NK-92 (cell line): ENCODE data around the gene TRIM22.
"Not testable (repeated sequence)": the region's sequence is repeated elsewhere in the genome, so short reads cannot be mapped to it uniquely, and the experiment has no call there.

Experiments
- DNase-seq: peaks from one replicate; lab custom pipeline; 2025; ENCODE audit not compliant: unreplicated experiment; lab: John Stamatoyannopoulos, UW

Gene TRIM22

DNA sequence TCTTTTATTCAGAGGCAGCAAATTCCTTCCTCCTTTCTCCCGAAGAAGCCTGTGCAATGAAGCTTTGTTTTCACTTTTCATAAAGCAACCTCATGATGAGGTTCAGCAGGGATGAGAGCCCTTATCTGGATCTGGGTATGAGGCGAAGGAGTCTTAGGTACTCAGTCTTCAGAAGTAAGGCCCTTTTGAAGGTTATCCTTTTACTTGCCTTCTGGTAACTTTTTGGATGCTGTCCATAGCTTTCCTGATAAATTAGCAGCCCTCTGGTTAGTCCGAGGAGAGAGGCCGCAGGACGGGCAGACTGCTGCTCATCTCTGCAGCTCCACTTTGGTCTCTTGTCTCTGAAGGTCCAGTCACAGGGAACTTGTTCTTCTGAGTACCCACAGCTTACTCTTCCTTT, 1.1 kb downstream of the TRIM22 start:
- DNase-seq = no peak

DNA sequence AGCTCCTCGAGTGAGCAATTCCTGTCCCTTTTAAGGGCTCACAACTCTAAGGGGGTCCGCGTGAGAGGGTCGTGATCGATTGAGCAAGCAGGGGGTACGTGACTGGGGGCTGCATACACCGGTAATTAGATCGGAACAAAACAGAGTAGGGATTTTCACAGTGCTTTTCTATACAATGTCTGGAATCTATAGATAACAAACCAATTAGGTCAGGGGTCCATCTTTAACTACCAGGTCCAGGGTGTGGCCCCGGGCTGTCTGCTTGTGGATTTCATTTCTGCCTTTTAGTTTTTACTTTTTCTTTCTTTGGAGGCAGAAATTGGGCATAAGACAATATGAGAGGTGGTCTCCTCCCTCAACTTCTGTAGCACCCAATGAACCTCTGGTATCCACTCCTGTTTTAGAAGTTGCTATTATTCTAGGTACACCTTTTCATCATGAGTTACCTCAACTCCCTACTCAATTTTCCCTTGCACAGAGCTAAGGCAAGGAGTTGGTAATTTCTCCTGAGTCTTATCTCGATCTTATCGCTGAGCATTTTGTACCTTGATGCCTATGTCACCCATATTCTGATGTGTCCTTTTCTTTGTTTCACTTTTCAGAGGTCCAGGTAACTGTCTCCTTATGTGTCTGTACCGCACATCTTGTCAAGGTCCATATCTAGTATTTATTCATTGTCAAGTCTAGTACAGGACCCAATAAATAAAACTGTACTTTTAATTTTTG, 1.8 kb downstream of the TRIM22 start:
- DNase-seq = not testable (repeated sequence)

DNA sequence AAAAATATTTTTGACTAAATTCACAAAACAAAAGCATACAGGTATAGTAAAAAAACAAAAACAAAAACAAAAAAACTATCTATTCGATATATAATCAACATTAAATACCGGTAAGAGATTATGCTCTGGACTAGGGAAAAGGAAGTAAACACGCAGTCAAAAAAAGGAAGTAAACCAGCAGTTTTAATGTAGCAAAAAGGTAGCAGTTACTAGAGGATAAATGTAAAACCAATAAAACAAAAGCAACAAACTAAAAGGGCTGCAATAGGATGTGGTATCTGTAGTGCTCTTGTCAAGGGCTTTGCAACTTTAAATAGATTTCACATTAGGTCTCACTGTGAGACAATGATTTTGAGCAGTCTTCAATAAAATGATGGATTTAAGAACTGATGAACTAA, 2.4 kb downstream of the TRIM22 start:
- no peak for DNase-seq

DNA sequence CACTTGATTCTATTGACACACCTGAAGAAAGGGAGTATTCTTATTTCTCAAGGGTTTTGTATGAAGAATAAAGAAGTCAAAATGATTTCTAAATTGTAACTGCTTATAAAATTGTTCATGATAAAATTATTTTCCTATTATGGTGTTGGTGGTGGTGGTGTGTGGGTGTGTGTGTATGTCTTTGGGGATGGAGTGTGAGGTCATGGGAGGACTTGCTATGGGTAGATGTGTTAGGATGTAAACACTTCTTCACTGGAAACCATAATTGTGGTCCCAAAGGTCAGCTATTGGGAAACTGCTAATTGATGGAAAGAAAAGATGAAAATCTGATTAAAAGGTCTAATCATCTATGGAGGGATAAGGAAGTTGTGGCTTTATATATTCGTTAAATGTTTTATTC, 5.1 kb downstream of the TRIM22 start:
- DNase-seq = no peak

DNA sequence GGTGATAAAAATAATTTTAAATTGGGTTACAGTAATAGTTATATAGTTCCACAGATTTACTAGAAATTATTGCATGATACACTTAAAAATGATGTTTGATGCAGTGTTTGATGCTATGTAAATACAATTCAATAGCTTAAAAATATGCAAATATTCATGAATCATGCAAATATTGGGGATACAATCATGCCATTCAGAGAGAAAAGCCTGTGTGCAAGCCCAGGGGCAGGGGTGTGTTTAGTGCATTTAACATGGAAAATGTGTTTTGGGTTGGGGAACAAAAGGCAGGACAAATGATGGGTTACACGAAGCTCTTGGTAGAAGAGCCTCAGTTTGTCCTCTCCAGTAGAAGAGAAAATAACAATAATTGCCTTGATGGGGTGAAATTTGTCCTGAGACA, 6.0 kb downstream of the TRIM22 start:
- DNase-seq = no peak

DNA sequence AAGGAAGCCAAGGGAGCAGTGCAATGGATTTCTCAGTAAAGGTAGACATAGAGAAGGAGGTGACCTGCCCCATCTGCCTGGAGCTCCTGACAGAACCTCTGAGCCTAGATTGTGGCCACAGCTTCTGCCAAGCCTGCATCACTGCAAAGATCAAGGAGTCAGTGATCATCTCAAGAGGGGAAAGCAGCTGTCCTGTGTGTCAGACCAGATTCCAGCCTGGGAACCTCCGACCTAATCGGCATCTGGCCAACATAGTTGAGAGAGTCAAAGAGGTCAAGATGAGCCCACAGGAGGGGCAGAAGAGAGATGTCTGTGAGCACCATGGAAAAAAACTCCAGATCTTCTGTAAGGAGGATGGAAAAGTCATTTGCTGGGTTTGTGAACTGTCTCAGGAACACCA, 6.6 kb downstream of the TRIM22 start:
- DNase-seq = no peak

DNA sequence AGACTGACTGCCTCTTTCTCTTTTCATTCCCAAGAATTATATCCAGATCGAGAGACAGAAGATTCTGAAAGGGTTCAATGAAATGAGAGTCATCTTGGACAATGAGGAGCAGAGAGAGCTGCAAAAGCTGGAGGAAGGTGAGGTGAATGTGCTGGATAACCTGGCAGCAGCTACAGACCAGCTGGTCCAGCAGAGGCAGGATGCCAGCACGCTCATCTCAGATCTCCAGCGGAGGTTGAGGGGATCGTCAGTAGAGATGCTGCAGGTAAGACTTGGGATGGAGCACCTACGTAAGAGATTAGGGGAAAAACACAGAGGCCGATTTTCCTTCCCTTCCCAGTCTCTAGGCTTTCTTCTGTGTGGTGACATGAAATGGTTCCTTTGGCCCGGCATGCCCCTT, 8.7 kb downstream of the TRIM22 start:
- no peak for DNase-seq

DNA sequence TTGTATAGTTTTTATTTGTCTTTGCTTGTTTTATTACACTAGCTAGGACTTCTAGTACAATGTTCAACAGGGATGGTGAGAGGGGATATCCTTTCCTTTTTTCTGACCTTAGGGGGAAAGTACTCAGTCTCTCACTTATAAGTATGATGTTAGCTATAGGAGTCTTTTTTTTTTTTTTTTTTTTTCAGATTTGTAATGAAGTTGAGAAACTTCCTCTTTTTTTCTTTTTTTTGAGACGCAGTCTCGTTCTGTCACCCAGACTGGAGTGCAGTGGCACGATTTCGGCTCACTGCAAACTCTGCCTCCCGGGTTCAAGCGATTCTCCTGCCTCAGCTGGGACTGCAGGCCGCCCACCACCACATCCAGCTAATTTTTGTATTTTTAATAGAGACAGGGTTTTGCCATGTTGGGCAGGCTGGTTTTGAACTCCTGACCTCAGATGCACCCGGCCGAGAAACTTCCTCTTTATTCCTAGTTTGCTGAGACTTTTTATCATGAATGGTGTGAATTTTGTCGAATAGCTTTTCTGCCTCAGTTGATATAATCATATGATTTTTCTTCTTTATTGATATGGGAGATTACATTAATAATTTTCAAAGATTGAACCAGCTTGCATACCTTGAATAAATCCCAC, 10.9 kb downstream of the TRIM22 start:
- no peak for DNase-seq

DNA sequence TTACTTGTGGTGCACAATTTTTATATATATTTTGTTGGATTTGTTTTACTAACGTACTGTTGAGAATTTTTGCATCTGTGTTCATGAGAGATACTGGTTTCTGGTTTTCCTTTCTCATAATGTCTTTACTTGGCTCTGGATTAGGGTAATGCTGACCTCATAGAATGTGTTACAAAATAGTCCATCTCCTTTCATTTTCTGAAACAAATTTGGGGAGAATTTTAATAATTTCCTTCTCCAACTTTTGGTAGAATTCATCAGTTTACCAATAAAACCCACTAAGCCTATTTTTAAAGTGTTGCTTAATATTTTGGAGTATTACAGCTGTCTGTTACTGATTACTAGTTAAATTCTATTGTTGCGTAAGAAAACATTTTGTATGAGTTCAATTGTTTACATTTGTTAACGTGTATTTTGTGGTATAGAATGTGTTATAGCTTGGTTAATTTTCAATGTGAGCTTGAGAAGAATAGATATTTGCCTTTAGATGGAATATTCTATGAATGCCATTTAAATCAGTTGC, 11.5 kb downstream of the TRIM22 start:
- no peak for DNase-seq

DNA sequence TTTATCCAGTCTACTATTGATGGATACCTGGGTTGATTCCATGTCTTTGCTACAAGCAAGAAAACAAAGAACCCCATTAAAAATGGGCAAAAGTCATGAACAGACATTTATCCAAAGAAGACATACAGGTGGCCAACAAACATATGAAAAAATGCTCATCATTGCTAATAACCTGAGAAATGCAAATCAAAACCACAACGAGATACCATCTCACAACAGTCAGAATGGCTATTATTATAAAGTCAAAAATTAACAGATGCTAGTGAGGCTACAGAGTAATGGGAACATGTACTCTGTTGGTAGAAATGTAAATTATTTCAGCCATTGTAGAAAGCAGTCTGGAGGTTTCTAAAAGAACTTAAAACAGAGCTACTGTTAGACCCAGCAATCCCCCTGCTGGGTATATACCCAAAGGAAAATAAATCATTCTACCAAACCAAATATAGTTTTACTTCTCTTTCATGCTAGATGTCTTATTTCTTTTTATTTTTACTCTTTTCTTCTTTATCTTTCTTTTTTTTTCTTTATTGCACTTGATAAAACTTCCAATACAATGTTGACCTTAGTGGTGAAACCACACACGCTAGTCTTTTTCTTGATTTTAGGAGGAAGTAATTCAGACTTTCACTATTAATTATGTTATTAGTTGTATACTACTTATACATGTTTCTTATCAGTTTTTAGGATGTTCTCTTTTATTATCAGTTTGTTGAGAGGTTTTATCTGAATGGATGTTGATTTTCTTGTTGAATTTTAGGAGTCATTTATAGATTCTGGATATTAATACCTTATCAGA, 14.3 kb downstream of the TRIM22 start:
- no peak for DNase-seq

DNA sequence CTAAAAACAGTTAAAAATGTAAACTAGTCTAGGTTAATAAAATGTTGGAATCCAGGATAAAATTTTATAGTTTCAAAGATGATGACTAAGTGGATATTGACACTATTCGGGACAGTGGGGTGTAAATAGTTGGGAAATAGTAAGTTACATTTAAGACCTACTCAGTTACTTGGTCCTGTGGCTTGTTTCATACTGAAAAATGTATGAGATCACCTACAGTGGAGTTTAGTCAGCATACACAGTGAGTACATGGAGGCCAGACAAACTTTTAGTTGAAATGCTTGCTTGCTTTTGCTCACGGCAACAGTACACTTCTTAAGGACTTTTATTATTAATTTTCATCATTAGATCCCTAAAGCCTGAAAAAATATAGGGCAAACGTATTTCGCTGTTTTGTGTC, 16.1 kb downstream of the TRIM22 start:
- DNase-seq = no peak

DNA sequence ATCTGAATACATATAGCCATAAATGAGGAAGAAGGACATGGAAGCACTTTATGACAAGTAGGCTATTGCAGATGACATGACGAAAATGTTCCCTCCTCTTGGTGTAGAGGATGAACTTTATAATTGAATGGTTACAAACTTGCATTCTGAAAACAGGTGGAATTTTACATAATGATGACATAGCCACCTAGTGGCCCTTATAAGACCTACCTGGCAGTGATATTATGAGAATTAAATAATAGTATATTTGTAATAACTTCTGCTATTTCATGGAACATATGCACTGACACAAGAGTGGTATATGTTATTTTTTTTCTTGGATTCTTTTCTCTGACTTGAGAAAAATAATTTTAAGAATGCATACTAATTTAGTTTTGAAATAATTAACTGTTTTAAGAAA, 22.9 kb downstream of the TRIM22 start:
- DNase-seq = no peak

DNA sequence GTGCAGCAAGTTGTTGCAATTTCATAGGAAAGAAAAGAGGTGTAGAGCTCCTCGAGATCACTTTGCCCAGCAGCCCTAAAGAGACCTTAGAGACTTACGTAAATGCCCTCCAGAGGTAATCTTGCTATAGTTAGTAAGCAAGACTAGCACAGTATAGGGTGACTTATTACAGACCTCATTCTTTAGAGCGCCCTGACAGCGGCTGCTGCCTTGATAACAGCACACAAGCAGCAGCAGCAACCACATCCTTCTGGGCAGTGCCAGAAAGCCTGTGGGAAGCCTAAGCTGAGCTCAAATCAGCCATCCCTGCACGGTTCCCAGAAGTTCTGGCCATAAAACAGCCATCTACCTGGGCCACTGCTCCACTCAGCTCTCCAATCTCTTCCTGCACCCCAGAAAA, 24.1 kb downstream of the TRIM22 start:
- DNase-seq = no peak

DNA sequence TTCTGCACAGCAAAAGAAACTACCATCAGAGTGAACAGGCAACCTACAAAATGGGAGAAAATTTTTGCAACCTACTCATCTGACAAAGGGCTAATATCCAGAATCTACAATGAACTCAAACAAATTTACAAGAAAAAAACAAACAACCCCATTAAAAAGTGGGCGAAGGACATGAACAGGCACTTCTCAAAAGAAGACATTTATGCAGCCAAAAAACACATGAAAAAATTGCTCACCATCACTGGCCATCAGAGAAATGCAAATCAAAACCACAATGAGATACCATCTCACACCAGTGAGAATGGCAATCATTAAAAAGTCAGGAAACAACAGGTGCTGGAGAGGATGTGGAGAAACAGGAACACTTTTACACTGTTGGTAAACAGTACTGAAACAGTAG, 26.9 kb downstream of the TRIM22 start:
- not testable (repeated sequence) for DNase-seq

DNA sequence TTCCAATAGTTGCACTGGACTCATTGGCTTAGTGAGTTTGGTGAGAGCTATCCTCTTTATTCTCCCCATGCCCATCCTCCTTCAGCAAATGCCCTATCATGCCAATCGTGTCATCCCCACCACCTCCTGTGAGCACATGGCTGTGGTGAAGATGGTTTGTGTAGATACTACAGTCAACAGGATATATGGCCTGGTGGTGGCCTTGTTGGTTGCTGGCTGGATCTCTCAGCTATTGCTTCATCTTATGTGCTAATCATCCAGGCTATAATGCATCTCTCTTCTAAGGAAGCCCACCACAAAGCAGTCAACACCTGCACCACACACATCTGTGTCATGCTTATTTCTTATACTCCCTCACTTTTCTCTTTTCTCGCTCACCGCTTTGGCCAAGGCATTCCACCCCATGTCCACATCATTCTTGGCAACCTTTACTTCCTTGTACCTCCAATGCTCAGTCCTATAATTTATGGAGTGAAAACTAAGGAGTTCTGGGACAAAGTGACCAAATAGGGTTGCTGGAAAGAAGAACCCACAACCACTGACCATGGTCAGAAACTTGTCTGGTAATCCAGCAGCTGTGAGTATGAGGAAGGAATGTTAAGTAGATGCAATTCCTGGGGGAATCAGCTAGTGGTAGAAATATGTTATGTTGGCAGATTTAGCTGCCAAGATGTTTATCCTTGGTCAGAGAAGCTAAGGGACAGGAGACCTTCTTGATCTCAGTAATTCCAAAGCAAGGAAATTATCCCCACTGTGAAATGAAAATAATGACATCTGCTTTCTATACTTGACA, 30.3 kb downstream of the TRIM22 start:
- DNase-seq = no peak

DNA sequence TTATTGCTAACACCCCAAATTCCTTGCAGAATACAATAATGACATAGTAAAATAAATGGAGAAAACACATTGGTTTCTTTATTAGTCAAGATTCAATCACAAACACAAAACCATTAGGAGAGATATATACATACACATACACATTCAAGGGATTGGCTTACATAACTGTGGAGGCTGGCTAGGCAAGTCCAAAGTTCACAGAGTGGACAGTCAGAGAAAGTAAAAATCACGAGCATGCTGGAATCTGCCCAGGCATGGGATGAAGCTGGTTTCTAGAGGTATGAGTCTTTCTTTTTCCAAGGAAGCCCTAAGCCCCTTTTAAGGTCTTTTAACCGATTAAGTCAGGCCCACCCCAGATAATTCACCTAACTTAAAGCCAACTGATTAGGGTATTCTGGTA, 33.0 kb downstream of the TRIM22 start:
- DNase-seq = no peak

DNA sequence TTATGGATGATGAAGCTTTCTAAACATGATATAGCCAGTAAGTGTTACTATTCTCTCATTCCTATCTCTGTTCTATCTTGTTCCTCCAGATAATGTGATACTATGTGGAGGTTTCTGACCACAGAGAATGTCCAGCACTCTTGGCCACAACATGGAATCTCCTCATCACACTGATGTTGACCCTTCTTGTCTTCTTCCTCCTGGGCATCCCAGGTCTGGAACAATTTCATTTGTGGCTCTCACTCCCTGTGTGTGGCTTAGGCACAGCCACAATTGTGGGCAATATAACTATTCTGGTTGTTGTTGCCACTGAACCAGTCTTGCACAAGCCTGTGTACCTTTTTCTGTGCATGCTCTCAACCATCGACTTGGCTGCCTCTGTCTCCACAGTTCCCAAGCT, 36.8 kb downstream of the TRIM22 start:
- DNase-seq = no peak

DNA sequence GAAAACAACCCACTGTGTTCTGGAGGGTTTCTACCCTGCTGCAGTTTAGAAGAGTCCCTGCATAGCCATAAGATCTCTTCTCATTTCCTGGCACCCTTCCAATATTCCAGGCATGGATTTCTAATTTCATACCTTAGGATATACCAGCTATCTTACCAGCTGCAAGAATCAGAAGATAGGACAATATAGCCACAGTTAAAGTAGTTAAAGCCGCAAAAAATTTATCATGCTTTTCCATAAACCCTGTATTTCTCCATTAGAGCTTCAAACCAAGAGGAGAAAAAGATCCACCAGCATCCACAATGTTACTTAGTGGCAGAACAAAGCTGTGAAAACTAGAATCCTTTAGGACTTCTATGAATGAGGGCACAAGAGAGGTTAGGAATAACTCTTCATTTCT, 38.1 kb downstream of the TRIM22 start:
- no peak for DNase-seq

DNA sequence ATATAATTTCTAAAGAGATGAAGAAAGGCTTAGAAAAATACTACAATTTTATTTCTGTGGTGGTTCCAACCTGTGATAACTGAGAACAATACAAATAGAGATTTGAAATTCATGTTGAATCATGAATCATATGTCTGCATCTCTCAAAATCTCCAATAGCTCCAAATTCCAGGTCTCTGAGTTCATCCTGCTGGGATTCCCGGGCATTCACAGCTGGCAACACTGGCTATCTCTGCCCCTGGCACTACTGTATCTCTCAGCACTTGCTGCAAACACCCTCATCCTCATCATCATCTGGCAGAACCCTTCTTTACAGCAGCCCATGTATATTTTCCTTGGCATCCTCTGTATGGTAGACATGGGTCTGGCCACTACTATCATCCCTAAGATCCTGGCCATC, 46.8 kb downstream of the TRIM22 start, which contains the start of gene OR56B1:
OR56B1 (plus strand) TSS at position 53 of the 400 bp plus-strand sequence; CDS start at position 122, 69 bp downstream.
- no peak for DNase-seq

DNA sequence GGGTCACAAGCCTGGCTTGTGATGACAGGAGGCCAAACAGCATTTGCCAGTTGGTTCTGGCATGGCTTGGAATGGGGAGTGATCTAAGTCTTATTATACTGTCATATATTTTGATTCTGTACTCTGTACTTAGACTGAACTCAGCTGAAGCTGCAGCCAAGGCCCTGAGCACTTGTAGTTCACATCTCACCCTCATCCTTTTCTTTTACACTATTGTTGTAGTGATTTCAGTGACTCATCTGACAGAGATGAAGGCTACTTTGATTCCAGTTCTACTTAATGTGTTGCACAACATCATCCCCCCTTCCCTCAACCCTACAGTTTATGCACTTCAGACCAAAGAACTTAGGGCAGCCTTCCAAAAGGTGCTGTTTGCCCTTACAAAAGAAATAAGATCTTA, 47.5 kb downstream of the TRIM22 start:
- DNase-seq = no peak
